Measurements from ENCODE around the gene IL13.

Gene IL13

DNA sequence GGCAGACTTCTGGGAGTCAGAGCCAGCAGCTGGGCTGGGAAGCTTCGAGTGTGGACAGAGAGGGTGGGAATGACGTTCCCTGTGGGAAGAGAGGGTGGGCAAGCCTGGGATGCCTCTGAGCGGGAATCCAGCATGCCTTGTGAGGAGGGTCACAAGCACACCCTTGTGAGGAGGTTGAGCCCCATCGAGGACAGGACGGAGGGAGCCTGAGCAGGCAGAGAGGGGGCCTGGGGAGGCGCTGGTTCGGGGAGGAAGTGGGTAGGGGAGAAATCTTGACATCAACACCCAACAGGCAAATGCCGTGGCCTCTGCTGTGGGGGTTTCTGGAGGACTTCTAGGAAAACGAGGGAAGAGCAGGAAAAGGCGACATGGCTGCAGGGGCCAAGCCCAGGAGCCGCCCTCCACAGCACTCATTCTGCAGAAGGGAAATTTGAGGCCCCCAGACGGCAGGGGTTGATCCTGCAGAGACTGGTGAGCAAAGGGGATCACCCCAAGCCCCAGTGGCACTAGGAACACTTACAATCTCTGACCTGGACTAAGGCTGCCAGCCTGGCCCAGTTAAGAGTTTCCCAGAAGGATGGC lies 1.1 kb upstream of the IL13 start:
- DNase-seq = no peak

DNA sequence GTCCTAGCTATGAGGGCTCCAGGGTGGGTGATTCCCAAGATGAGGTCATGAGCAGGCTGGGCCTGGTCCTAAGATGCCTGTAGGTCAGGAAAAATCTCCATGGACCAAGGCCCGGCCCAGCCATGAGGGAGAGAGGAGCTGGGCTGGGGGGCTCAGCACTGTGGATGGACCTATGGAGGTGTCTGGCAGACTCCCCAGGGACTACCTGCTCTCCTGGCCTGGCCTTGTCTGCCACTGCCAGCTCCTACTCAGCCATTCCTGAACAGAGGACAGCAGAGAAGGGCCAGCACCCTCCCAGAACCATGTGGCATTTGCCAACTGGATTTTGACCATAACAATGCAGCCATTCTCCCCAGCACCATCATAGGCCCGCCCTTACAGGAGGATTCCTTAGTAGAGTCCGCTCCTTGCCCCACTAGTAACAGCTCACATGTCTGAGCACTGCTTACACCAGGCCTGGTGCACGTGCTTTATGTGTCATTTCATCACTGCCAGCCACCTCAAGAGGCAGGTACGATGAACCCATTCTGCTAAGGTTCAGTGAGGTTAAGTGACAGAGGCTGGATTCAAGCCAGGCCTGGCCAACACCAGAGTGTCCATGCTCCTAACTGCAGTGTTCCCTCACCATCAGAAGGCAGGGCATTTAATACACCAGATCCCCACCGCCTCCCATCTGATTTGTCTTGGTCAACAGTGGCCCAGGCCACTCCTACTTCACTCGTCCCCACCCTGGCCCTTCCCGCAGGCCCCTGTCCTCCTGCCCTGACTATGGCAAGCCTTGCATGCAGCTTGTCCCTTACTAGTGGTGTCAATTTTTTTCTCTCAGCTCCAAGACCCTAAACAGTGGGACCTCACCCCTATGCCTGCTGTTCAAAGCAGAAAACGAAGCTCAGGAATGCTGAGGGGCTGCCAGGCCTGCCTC lies 669 bp downstream of the IL13 start:
- DNase-seq = no peak

DNA sequence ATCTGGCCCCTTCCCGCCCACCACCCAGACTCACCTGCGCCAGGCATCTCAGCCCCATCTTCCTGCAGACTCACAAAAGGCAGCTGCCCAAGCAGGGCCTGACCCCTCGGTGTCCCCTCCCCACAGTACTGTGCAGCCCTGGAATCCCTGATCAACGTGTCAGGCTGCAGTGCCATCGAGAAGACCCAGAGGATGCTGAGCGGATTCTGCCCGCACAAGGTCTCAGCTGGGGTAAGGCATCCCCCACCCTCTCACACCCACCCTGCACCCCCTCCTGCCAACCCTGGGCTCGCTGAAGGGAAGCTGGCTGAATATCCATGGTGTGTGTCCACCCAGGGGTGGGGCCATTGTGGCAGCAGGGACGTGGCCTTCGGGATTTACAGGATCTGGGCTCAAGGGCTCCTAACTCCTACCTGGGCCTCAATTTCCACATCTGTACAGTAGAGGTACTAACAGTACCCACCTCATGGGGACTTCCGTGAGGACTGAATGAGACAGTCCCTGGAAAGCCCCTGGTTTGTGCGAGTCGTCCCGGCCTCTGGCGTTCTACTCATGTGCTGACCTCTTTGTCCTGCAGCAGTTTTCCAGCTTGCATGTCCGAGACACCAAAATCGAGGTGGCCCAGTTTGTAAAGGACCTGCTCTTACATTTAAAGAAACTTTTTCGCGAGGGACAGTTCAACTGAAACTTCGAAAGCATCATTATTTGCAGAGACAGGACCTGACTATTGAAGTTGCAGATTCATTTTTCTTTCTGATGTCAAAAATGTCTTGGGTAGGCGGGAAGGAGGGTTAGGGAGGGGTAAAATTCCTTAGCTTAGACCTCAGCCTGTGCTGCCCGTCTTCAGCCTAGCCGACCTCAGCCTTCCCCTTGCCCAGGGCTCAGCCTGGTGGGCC lies 1.9 kb downstream of the IL13 start:
- DNase-seq = no peak

DNA sequence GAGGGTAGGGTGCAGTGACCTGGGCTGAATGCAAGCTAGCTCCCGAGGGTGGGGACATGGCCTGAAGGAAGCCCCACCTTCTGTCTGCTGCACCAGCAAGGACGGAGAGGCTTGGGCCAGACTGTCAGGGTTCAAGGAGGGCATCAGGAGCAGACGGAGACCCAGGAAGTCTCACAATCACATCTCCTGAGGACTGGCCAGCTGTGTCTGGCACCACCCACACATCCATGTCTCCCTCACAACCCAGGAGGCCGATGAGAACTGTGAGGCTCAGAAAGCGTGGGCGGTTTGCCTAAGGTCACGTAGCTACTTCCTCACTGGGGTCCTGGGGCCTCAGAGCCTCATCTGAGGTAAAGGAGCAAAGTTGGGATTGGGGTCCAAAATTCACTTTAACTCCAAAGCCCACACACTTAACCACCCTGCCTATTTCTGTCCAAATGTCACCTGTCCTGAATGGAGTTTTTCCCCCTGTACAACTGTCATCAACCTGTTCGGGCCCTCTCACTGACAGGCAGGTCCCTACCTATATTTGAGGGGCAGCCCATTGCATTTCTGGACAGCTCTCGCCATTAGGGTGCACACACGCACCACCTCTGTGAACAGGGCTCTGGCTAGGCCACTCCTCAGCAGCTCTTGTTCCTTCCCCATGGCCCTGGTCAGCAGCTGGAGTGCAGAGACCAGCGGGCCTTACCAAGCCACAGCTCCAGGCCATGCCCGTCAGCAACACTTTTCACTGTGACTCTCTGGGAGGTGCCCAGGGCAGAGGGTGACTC lies 3.4 kb downstream of the IL13 start:
- DNase-seq = peak; percentile 47

DNA sequence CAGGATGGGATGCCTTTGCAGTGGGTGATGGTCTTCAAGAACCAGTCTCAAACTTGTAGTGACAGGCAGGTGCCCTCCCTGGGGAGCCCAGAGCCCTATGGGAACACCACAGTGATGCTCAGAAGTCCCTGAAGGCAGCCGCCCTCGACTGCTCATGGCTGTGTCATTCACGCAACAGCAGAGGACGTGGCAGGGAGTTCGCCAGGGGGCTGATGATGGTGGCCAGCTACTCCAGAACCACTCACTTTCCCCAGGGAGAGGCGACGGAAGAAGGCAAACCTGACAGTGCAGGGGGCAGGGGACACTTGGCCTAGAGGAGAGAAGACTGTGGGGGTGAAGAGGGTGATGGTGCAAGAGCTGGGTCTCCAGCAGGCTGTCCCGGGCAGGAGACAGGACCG lies 4.0 kb downstream of the IL13 start:
- DNase-seq = no peak

DNA sequence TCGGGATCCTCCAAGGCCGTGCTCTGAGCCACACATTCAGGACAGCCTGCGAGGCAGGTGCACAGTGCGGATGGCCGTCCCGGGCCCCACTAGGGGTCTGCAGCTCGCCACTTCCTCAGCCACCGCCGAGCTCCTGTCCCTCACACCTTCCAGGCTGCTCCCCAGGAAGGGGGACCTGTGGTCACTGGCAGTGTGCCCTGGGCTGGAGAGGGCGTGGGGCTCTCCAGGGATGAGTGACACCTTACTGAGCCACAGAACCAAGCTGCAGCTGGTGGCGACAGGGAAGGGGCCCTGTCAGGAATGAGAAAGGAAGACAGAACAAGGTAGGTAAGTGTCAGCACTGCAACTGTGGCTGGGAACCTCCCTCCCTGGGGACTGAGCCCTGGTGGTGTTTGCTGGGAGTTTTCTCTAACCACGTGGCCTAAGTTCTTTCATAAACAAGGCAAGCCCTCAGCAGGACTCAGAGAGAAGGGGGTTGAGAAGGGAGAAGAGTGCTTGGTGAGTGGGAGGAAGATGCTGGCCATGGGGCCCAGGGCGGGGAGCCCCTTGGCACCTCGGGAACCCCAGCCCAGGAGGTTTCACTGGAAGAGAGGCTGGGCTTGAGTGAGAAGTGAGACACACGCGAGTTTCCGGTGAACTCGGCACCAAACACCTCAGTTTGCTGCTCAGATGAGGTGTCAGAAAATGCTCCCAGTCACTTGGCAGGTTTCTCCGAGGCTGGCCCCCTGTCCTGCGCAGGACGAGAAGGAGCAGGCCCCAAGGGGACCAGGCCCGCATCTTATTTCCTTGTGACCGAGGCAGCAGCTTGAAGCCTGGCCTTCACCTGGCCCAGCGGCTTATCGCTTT lies 5.2 kb downstream of the IL13 start:
- peak; percentile 52 for DNase-seq

DNA sequence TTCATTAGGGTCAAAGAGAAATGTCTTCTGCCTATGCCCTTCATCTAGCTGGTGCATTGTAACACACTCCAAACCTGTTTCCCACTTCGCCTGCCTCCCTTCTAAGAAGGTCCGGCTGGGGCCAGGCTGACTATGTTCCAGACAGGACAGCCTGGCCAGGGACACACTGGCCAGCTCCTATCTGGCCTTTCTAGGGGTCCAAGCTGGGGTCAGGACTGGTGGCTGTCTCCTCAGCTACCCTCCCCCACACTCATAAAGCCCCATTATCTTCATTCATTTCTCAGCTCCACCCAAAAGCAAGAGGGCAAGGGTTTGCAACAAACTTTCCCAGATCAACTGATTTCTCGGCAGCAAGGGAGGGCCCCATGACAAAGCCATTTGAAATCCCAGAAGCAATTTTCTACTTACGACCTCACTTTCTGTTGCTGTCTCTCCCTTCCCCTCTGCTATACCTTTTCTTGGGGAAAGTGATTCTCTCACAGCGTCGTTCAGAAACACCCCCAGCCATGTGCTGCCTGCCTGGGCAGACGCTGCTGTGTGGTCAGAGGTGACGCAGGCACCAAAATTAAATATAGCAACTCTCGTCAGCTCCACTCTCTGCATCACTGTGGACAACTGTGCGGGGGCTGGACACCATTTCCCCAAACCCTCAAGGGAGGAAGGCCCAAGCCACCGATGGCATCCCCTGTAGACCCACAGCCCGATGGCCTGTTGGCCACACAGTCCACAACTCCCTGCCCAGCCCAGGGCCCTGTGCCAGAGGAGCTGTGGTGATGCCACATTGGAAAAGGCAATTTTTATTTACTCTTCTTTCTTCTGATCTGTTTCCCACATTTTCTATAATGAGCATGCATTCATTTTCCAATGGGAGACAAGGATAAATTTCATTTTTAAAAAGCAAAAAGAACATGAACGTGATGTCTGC lies 6.1 kb downstream of the IL13 start:
- DNase-seq = peak; percentile 57

DNA sequence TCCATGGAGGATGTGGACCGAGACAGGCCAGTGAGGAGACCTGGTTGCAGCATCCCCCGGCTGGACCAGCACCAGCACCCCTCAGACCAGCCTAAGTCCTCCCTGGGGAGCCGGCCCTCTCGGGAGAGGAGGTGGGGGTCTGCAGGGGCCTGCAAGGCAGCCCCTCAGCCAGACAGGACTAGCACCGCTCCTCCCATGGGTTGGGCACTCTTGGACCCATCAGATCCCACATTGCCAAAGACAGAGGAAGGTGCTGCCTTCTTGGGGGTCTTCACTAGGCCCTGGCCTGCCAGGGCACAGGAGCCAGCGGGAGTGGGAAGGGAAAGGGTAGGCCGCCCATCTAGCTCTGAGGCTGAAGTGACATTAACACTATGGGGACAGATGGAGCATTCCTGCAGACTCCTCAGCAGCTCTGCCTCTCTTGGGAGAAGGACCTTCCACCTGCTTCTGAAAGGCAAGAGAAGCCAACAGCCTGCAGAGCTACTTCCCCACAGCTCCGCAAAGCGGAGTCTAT lies 6.8 kb downstream of the IL13 start:
- no peak for DNase-seq

DNA sequence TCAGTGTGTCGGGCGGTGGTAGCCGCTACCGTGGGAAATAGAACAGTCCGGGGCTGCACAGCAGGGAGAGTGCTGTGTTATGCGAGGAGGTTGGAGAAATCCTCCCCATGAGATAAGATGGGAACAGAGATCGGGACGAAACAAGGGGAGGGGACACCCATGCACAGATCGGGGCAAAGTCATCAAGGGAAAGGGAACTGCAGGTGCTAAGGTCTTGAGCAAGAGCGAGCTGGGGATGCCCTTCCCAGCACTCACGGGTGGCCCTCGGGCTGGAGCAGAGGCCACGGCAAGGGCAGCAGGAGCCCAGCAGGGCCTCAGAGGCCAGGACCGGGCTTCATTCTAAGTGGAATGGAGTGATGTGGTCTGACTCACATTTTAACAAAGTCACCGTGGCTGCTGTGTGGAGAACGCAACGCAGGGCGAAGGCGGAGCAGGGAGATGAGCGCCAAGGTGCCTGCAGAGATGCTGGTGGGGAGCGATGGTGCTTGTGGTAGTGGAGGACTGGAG lies 7.7 kb downstream of the IL13 start:
- no peak for DNase-seq

DNA sequence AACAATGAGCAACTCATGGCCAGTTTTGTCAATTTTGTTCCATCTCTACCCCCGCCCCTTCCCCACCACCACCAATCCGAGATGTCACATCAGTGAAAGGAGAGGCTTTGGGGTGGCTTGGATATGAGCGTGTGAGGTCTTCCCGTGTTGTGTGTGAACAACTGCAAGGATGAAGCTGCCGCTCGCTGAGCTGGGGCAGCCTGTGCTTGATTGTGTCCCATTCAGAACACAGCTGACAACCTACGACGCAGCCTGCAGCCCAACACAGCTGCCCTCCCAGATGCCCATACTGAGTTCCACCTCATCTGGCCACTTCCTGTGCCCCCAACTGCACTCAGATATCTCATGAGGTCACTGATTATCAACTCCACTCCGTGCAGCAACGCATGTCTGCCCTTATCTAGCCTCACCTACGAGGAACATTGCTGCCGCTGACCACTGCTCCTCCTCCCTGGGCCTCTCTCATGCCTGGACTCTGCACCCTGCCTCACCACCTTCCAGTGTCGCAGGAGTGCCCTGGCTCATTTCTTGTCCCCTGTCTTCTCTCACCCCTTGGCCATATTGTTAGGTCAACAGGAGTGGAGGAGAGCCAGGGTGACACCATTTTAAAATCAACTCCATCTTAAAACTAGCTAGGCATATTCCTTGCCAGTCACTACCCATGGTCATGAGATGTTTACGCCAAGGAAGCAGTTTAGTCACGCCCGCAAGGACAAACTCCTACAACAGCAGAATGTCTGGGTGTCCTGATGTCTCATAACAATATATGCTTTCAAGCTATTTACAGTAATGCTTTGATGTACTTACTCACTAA lies 8.5 kb downstream of the IL13 start:
- peak; percentile 51 for DNase-seq

DNA sequence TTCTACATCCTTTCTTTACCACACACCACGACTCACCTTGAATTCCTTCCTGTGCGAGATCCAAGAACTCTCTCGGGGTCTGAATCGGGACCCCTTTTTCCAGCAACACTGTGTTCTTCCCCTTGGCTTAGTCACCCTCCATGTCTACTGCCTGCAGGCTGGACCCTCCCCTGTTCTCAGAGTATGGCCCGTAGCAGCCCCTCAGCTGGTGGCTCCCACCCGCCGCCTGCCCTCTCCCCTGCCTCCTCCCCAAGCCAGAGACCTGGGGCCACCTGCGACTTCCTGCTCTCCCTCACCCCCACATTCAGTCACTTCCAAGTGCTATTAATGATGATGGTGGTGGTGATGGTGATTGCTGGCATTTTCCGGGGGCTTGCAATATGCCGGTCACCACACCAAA lies 9.3 kb downstream of the IL13 start:
- DNase-seq = no peak

DNA sequence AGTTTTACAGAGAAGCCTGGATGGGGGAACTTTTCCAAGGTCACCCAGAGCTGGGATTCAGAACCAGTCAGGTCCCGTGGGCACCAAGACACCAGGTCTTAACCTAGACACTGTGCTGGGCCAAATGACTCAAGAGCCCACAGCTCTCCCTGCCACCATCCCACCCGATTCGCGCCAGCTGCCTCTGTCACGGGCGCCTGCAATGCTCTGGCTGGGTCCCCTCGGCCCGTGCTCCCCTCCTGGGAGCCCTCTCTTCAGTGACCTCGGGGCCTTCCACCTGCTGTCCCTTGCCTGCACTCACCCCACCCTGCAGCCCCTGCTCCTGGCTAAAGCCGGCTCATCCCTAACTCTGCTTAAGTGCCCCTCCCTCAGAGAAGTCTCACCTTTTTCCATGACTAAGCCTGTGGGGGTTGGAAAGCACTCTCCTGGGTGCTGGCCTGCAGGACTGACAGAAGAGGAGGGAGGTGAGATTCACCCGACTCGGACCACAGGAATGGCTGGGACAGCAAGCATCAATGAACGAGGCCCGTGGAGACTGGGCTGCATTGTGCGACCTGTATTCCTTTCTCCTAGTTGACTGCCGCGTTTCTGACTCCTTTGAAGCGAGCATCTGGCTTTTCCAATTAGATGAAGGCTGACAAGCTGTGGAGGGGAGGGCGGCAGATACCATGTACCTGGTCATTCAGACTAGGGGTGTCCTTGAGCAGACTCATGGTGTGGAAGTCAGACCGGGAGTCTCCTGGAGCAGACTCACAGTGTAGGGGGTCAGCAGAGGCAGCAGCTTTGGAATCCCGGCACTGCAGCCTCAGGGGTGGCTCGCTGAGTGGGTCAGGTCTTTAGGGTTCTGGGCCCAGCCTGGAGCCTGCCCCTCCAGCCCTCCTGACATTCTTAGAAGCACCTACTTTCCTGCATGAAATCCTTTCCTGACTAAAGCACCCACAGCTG lies 10.1 kb downstream of the IL13 start:
- no peak for DNase-seq

DNA sequence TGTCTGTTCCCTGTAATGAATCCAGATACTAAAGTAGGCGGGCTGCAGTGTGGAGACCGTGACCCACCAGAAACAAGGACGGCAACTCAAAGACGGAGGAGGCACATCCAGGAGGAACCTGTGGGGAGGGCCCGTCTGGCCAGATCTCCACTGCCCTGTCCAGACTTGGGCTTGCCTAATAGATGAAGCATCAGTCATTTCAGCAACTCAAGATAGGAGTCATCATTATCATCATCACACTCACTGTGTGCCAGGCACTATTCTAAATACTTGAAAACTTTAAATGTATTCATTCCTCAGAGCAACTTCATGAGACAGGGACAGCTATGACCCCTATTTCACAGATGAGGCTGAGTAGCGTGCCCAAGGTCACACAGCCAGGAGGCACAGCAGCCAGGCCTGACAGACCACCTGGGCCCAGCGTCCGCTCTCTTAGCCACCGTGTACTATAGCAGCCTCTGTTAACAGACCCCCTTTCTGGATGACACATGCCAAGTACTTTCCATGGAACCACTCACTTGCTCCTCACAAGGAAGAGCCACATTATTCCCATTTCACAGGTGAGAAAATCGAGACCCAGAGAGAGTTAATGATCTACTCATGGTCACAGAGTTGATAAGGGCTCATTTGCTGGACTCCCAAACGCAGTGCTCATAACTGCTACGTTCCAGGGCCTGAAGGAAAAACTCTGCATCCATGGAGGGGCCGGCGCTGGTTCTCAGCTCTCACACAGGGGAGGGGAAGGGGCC lies 10.9 kb downstream of the IL13 start:
- no peak for DNase-seq

DNA sequence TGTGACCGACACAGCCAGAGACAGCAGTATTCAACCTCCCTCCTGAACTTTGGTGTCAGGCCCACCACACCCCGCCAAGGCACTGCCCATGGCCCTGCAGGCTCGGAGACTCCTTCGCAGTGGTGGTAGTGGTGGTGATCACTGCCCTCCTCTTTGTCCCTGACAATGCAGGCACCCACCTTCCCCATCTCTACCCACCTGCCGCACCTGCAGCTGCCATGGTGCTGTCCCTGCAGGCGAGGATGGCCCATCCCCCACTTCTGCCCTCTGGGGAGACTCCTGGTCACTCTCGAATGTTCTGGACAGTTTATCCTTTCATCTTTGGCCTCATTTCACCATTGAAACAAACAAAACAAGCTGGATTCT lies 11.5 kb downstream of the IL13 start:
- no peak for DNase-seq

DNA sequence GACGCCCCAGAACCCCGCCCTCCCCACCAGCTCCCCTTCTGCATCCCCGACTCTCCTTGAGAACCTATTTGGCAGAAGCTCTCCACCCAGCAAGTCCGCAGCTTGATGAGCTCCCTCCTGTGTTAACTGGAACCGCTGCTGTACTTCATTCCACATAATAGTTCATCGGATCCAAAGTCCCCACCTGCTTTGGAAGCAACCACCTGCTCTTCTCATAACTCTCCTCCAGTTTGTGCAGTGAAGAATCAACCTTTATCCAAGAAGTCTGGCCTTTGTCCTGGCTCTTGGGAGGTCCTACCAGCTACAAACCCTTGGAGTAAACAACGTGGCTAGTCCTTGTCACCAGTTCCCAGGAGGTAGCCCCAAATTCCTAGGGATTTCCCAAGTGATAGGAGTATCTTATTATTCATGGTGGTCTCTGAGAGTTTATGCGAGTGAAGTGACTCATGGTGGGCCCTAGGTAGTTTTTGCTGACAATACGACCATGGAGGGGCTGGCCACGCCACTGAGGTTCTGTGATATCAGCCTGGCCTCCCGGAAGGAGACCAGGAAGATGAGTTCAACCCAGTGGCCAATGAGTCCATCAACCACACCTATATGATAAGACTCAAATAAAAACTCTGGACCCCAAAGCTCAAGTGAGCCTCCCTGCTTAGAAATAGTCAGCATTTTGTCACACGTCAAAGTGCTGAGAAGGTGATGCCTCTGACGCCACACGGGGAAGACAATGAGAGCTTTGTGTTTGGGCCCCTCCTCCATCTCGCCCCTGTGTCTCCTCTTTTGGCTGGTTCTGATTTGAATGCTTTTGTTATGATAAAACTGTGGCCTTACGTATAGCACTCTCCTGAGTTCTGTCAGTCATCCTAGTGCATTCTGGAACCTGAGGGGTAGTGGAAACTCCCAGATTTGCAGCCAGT lies 12.3 kb downstream of the IL13 start:
- no peak for DNase-seq

DNA sequence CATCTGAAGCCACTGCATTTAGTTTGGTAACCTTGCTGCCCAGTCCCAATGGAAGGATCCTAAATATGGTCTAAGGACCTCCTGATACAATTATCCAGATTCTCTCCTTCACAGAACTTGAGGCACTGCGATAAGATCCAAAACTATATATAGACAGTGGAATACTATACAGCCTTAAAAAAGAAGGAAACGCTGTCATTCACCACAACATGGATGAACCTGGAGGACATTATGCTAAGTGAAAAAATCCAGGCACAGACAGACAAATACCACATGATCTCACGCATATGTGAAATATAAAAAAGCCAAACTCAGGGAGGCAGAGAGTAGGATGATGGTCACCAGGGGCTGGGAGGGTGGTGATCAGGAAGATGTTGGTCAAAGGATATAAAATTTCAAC lies 13.0 kb downstream of the IL13 start:
- no peak for DNase-seq
